ENCODE measurements around the gene PCSK7. TPM values are rescaled to one million over a fixed set of nuclear protein-coding genes. Genes with fewer than 3 reads are reported as not detected.
"Not testable (repeated sequence)": the region's sequence is repeated elsewhere in the genome, so short reads cannot be mapped to it uniquely, and the experiment has no call there.

Gene PCSK7
- total RNA-seq, 1 donor from 2014 or later = 50.2 TPM

DNA sequence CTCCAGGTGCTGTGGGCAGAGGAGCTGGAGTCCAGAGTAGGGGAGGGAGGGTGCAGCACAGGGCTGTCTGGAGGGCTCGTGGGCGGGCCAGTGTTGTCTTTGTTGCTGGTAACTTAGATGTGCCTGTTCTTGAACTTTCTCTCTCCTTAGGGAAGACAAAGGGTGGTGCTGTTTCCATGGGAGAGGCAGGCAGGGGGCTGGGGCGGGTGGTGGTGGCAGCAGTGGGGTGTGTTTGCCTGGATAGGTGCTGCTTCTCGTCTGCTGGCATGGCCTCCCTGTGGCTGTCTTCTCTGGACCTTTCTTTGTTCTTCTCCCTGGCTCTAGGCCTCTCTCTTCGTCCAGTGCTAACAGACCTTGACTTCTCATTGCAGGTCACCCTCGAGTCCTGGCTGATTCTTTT is 44.9 kb downstream of the PCSK7 start:
- peak overlapping the region; percentile 20 for H3K4me3 ChIP-seq
- intact Hi-C loops (cut with DNase I) = no loop called here
- no peaks in the 10 kb centered on the region for H3K9me3 ChIP-seq
- peaks cover 16% of the 10 kb centered on the region for H3K4me1 ChIP-seq
- H3K27ac ChIP-seq = peak overlapping the region; percentile 64
- H3K36me3 ChIP-seq = peaks cover 78% of the 10 kb centered on the region
- TF ChIP-seq, protein P1, sequence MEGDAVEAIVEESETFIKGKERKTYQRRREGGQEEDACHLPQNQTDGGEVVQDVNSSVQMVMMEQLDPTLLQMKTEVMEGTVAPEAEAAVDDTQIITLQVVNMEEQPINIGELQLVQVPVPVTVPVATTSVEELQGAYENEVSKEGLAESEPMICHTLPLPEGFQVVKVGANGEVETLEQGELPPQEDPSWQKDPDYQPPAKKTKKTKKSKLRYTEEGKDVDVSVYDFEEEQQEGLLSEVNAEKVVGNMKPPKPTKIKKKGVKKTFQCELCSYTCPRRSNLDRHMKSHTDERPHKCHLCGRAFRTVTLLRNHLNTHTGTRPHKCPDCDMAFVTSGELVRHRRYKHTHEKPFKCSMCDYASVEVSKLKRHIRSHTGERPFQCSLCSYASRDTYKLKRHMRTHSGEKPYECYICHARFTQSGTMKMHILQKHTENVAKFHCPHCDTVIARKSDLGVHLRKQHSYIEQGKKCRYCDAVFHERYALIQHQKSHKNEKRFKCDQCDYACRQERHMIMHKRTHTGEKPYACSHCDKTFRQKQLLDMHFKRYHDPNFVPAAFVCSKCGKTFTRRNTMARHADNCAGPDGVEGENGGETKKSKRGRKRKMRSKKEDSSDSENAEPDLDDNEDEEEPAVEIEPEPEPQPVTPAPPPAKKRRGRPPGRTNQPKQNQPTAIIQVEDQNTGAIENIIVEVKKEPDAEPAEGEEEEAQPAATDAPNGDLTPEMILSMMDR (IDR thresholded peaks at IDR 0.05) = no peak
- H3K27me3 ChIP-seq (ENCODE audit: low read depth) = no peaks in the 10 kb centered on the region
- DNase-seq (peak; percentile 40), ATAC-seq (no peak)

DNA sequence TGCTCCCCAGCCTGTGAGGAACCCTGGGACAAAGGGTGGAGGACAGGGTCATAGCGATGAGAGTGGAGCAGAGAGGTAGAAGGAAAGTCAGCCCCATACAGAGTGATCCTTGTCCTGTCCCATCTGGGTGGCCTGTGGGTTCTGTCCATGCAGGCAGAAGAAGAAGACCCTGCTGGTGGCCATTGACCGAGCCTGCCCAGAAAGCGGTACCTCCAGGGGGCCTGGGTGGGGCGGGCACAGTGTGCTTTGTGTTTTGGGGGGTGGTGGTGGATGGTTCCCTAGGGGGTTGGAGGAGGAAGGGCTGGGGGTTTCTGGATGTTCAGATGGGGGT is 45.5 kb downstream of the PCSK7 start:
- intact Hi-C loops (cut with DNase I) = no loop called here
- no peak for ATAC-seq
- Histone ChIP-seq H3K27ac (peak overlapping the region; percentile 64), H3K27me3 (ENCODE audit: low read depth) (no peaks in the 10 kb centered on the region), H3K4me1 (peaks cover 19% of the 10 kb centered on the region), H3K4me3 (peak overlapping the region; percentile 20), H3K9me3 (no peaks in the 10 kb centered on the region), H3K36me3 (peaks cover 76% of the 10 kb centered on the region)
- DNase-seq = peak; percentile 20
- TF ChIP-seq, protein P1 (IDR thresholded peaks at IDR 0.05) = no peak

DNA sequence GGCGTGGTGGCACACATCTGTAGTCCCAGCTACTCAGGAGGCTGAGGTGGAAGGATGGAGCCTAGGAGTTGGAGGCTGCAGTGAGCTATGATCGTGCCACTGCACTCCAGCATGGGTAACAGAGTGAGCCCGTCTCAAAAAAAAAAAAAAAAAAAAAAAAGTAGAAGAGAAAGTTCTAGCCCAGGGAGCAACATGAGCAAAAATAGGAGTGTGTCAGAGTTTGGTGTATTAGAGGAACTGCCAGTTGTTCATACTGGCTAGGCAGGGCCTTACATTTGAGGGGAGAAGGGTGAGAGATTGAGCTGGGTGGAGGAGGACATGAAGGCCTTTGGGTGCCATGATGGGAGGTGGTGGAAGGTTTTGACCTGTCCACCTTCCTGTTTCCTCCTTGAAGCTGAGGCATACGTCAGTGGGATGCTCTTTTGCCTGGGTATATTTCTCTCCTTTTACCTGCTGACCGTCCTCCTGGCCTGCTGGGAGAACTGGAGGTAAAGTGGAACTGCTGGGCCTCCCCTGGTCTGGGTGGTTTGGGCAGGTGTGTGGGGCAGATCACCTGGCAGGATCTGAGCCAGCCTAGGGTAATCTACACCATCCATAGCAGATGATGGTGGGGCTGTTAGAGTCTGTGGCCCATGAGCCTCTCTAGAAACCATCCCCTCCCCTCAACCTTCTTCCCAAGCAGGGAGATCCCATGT is 46.0 kb downstream of the PCSK7 start:
- Histone ChIP-seq H3K36me3 (peaks cover 71% of the 10 kb centered on the region), H3K27ac (peak overlapping the region; percentile 64)

DNA sequence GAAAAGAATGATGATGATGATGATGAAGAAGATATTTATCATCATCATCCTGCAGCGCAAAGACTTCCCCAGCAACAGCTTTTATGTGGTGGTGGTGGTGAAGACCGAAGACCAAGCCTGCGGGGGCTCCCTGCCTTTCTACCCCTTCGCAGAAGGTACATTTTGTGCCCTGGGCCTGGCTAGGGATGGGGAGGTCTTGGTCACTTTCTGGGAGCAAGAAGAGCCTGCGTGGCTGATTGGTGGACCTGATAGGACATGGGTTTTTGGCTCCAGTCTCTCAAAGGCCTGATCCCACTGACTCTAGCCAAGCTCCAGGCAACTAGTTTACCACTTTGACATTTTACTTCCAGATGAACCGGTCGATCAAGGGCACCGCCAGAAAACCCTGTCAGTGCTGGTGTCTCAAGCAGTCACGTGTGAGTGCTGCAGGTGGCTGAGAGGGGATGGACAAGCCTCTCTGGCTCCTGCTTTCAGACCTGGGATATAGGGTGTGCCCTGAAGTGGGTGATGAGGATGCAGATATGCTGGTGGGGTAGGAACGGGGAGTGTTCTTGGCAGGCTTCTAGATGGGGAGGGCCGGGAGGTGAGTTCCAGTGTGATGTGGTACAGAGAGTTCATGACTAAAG is 48.0 kb downstream of the PCSK7 start:
- intact Hi-C loops (cut with DNase I) = no loop called here
- Histone ChIP-seq H3K9me3 (no peaks in the 10 kb centered on the region), H3K36me3 (peaks cover 51% of the 10 kb centered on the region), H3K4me3 (no peak overlapping the region), H3K27ac (peak overlapping the region; percentile 18), H3K4me1 (peaks cover 33% of the 10 kb centered on the region), H3K27me3 (ENCODE audit: low read depth) (no peaks in the 10 kb centered on the region)
- DNase-seq = peak; percentile 70
- TF ChIP-seq, protein P1 (IDR thresholded peaks at IDR 0.05) = no peak
- ATAC-seq = peak; percentile 60 to 62

More for the DNA sequence above, 46.0 kb downstream of the PCSK7 start:
- Histone ChIP-seq H3K9me3 (no peaks in the 10 kb centered on the region), H3K4me1 (peaks cover 24% of the 10 kb centered on the region), H3K27me3 (ENCODE audit: low read depth) (no peaks in the 10 kb centered on the region), H3K4me3 (peak overlapping the region; percentile 20)
- ATAC-seq = no peak
- TF ChIP-seq, protein P1 (IDR thresholded peaks at IDR 0.05) = no peak
- peak; percentile 27 for DNase-seq
- intact Hi-C loops (cut with DNase I) = no loop called here

DNA sequence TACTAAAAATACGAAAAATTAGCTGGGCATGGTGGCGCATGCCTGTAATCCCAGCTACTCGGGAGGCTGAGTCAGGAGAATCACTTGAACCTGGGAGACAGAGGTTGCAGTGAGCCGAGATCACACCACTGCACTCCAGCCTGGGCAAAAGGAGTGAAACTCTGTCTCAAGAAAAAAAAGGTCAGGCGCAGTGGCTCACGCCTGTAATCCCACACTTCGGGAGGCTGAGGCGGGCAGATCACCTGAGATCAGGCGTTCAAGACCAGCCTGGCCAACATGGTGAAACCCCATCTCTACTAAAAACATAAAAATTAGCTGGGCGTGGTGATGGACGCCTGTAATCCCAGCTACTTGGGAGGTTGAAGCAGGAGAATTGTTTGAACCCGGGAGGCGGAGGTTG is 48.7 kb downstream of the PCSK7 start:
- ATAC-seq; intact Hi-C loops (cut with DNase I); H3K4me3 ChIP-seq; H3K9me3 ChIP-seq; H3K27ac ChIP-seq; H3K27me3 ChIP-seq (ENCODE audit: low read depth); DNase-seq: not testable (repeated sequence)
- H3K36me3 ChIP-seq = peaks cover 45% of the 10 kb centered on the region
- H3K4me1 ChIP-seq = peaks cover 37% of the 10 kb centered on the region

DNA sequence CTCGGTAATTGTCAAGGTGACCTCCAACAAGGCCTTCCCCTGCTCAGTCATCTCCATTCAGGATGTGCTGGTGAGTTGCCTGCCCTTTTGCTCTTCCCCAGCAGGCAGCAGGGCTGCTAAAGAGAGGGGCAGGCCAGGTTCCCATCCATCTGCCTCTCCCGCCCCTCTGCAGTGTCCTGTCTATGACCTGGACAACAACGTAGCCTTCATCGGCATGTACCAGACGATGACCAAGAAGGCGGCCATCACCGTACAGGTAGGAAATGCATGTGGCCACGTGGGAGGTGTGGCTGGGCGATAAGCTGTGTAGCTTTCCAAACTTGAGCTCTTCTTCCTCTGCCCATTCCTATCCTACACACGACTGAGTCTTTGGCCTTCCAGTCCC is 49.3 kb downstream of the PCSK7 start:
- ATAC-seq (no peak), DNase-seq (peak; percentile 42)
- Histone ChIP-seq H3K9me3 (no peaks in the 10 kb centered on the region), H3K4me1 (peaks cover 43% of the 10 kb centered on the region), H3K27me3 (ENCODE audit: low read depth) (no peaks in the 10 kb centered on the region), H3K27ac (no peak overlapping the region), H3K4me3 (no peak overlapping the region), H3K36me3 (peaks cover 38% of the 10 kb centered on the region)
- TF ChIP-seq, protein P1 (IDR thresholded peaks at IDR 0.05) = no peak
- intact Hi-C loops (cut with DNase I) = no loop called here

Measured in lower lobe of right lung (tissue), 2 donors.